ENCODE results near the gene NELFA. TPM values are rescaled to one million over a fixed set of nuclear protein-coding genes. Genes with fewer than 3 reads are reported as not detected.

NELFA gene
- total RNA-seq, 1 experiment from 2014 or later, result 27.0 TPM

DNA sequence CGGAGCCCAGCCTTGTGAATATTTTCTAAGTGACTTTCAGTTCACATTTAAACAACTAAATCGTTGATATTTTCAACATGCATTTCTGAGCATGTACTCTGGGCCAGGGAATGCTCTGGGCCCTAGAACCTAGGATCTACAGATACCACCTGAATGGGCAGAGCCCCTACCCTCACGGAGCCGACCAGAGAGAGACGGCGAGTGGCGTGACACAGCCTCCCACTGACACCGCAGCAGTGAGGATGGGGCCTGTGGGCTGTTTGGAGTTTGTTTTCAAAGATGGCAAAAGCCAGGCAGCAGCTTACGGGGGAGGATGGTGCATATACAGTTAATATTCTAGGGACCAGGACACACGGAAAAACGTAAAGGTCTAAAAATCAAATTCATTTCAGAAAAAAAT, 17.7 kb downstream of the NELFA start:
- in situ Hi-C loops (cut with HindIII; ENCODE audit: low pct_unique_long_range_greater_than_20kb, low sequenced_read_pairs) (no loop called here), intact Hi-C loops (cut with micrococcal nuclease; ENCODE audit: unreplicated experiment) (no loop called here)
- H3K9me3 ChIP-seq (ENCODE audit: control insufficient read depth, insufficient read depth, low read depth, low read length), result no peaks in the 10 kb centered on the region
- H3K36me3 ChIP-seq (ENCODE audit: control insufficient read depth, insufficient read depth, low read length), result no peaks in the 10 kb centered on the region
- BruUV-seq (replicated peaks), result no TSS peak
- DNase-seq (ENCODE audit: low read depth, low spot score), result no peak
- ATAC-seq, result no peak
- H3K27ac ChIP-seq (ENCODE audit: low read length), result no peak overlapping the region
- H3K4me3 ChIP-seq (ENCODE audit: low read depth in 2 of 2, low read length in 2 of 2), result no peak overlapping the region
- no peaks in the 10 kb centered on the region for H3K4me1 ChIP-seq (ENCODE audit: control insufficient read depth, insufficient read depth, low read length)
- CTCF ChIA-PET, result no interaction called here
- POLR2A ChIA-PET, result no interaction called here
- TF ChIP-seq, protein P1, sequence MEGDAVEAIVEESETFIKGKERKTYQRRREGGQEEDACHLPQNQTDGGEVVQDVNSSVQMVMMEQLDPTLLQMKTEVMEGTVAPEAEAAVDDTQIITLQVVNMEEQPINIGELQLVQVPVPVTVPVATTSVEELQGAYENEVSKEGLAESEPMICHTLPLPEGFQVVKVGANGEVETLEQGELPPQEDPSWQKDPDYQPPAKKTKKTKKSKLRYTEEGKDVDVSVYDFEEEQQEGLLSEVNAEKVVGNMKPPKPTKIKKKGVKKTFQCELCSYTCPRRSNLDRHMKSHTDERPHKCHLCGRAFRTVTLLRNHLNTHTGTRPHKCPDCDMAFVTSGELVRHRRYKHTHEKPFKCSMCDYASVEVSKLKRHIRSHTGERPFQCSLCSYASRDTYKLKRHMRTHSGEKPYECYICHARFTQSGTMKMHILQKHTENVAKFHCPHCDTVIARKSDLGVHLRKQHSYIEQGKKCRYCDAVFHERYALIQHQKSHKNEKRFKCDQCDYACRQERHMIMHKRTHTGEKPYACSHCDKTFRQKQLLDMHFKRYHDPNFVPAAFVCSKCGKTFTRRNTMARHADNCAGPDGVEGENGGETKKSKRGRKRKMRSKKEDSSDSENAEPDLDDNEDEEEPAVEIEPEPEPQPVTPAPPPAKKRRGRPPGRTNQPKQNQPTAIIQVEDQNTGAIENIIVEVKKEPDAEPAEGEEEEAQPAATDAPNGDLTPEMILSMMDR (IDR thresholded peaks at IDR 0.05), result no peak
- TF ChIP-seq, protein P2, sequence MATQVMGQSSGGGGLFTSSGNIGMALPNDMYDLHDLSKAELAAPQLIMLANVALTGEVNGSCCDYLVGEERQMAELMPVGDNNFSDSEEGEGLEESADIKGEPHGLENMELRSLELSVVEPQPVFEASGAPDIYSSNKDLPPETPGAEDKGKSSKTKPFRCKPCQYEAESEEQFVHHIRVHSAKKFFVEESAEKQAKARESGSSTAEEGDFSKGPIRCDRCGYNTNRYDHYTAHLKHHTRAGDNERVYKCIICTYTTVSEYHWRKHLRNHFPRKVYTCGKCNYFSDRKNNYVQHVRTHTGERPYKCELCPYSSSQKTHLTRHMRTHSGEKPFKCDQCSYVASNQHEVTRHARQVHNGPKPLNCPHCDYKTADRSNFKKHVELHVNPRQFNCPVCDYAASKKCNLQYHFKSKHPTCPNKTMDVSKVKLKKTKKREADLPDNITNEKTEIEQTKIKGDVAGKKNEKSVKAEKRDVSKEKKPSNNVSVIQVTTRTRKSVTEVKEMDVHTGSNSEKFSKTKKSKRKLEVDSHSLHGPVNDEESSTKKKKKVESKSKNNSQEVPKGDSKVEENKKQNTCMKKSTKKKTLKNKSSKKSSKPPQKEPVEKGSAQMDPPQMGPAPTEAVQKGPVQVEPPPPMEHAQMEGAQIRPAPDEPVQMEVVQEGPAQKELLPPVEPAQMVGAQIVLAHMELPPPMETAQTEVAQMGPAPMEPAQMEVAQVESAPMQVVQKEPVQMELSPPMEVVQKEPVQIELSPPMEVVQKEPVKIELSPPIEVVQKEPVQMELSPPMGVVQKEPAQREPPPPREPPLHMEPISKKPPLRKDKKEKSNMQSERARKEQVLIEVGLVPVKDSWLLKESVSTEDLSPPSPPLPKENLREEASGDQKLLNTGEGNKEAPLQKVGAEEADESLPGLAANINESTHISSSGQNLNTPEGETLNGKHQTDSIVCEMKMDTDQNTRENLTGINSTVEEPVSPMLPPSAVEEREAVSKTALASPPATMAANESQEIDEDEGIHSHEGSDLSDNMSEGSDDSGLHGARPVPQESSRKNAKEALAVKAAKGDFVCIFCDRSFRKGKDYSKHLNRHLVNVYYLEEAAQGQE (IDR thresholded peaks at IDR 0.05; ENCODE audit: insufficient read depth in 1 of 2, low read depth in 2 of 2, low read length in 1 of 2), result no peak
- TF ChIP-seq SIN3A (IDR thresholded peaks at IDR 0.05; ENCODE audit: borderline replicate concordance, insufficient read depth, low read depth, low read length) (no peak), TCF7L2 (IDR thresholded peaks at IDR 0.05; ENCODE audit: low read depth, low read length) (no peak), POLR2AphosphoS5 (IDR thresholded peaks at IDR 0.05; ENCODE audit: low read depth, low read length) (no peak)
- no peaks in the 10 kb centered on the region for H3K27me3 ChIP-seq (ENCODE audit: control insufficient read depth, insufficient read depth, low read length)

DNA sequence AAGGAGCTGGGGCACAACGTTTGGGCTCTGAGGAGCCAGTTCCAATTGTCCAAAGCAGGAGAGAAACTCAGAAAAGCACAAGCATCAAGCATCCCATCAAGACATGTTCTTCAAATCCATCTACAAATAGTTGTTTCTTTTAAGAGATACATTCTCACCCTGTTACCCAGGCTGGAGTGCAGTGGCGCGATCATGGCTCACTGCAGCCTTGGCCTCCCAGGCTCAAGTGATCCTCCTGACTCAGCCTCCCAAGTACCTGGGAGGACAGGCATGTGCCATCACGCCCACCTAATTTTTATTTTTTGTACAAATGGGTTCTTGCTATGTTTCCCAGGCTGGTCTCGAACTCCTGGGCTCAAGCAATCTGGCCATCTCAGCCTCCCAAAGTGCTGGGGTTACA, 18.1 kb downstream of the NELFA start:
- CTCF ChIA-PET, result no interaction called here

More for the DNA sequence above, 18.1 kb downstream of the NELFA start:
- Histone ChIP-seq H3K4me1 (ENCODE audit: control insufficient read depth, insufficient read depth, low read length) (no peaks in the 10 kb centered on the region), H3K36me3 (ENCODE audit: control insufficient read depth, insufficient read depth, low read length) (no peaks in the 10 kb centered on the region), H3K4me3 (ENCODE audit: low read depth in 2 of 2, low read length in 2 of 2) (no peak overlapping the region), H3K27ac (ENCODE audit: low read length) (no peak overlapping the region), H3K27me3 (ENCODE audit: control insufficient read depth, insufficient read depth, low read length) (no peaks in the 10 kb centered on the region), H3K9me3 (ENCODE audit: control insufficient read depth, insufficient read depth, low read depth, low read length) (no peaks in the 10 kb centered on the region)
- in situ Hi-C loops (cut with HindIII; ENCODE audit: low pct_unique_long_range_greater_than_20kb, low sequenced_read_pairs) (no loop called here), intact Hi-C loops (cut with micrococcal nuclease; ENCODE audit: unreplicated experiment) (no loop called here)
- TF ChIP-seq SIN3A (IDR thresholded peaks at IDR 0.05; ENCODE audit: borderline replicate concordance, insufficient read depth, low read depth, low read length) (no peak), POLR2AphosphoS5 (IDR thresholded peaks at IDR 0.05; ENCODE audit: low read depth, low read length) (no peak), TCF7L2 (IDR thresholded peaks at IDR 0.05; ENCODE audit: low read depth, low read length) (no peak)
- TF ChIP-seq, protein P1 (IDR thresholded peaks at IDR 0.05), result no peak
- TF ChIP-seq, protein P2 (IDR thresholded peaks at IDR 0.05; ENCODE audit: insufficient read depth in 1 of 2, low read depth in 2 of 2, low read length in 1 of 2), result no peak
- BruUV-seq (replicated peaks), result no TSS peak
- DNase-seq (ENCODE audit: low read depth, low spot score) (no peak), ATAC-seq (no peak)
- POLR2A ChIA-PET, result no interaction called here
